AG09319 (cell line): ENCODE results near the gene CDKN1A.

Experiments used
- DNase-seq: peaks from one replicate; pipeline ENCODE4 v3.0.0-alpha.2; 2010; ENCODE audit warnings: low read depth; ENCODE audit errors: extremely low read depth
- CTCF ChIP-seq: IDR thresholded peaks from 2 replicates; pipeline ENCODE4 v1.5.1; 2011; ENCODE audit warnings: low read depth, mild to moderate bottlenecking, inconsistent platforms, low read length, moderate library complexity

CDKN1A gene

DNA sequence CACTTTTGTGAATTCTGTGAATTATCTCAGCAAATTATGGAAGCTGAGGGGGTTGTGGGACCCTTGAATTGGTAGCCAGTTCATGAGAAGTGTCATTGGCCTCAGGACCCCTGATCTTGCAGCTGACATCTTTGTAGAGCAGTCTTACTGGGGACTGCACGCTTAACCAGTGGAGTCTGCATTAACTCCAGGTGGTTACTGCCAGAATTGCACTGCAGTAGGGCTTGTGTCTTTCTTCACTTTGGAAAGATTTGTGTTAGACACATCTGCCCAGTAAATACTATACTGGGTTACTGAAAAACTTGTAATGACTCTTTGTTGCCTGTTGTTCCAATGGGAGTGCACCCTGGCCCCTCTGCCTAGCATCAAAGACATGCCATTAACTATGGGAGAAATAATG is 21.2 kb upstream of the CDKN1A start:
- no peak for DNase-seq
- no peak for TF ChIP-seq CTCF

DNA sequence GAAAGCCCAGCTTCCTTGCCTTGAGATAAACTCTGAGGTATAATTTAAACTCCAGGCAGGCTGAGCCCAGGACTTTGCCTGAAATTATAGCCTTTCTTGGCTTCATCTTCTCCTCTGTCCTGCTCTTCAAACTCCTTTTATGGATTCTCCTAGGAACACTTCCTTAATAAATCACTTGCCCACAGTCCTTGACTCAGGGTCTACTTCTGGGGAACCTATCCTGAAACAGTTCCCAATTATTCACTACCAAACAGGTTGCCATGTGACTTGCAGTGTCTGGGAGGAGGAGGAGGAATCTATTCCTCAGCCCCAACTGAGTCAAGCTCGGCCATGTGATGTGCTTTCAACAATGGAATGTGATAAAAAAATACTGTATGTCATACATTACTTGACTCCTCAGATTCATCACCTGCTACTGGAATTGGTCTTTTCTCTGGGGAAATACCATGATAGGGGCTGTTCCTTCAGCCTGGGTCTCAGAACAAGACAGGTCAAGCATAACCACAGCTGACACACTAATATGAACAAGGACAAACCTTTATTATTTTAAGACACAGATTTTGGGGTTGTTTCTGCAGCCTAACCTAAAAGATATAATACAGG is 20.5 kb upstream of the CDKN1A start:
- no peak for DNase-seq

GRCh38 chr6:36659271-36659670 is 19.2 kb upstream of the CDKN1A start:
- peak; percentile 88 for DNase-seq
- no peak for TF ChIP-seq CTCF

More for the DNA sequence above, 20.5 kb upstream of the CDKN1A start:
- TF ChIP-seq CTCF = no peak

DNA sequence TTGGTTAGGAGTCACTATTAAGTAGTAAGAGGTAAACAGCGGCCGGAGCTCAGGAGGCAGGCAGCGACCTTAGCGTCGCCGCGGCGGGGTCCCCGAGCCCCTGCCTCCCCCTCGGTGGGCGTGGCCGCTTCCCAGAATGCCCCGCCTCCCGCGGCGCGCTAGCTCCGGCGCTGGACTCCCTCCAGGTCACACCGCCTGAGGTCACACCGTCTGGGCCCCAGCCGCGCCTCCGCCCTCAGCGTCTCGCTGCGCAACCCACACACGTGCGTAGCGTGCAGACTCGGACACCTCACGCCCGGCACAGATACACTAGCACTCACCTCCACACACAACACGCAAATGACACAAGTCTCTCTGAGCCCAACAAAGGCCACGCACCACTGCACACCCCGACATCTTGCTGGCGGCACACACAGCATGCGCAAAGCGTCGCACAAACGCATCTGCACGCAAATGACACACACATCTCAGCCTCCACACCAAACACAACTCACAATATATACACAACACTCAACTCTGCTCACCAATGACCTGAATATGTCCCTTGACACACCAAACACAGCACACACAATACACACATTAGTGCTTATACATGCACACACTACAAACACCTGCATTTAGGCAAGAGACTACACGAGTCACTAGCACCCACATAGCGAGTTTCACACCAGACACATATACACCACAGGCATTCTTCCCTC is 17.6 kb upstream of the CDKN1A start:
- no peak for TF ChIP-seq CTCF
- DNase-seq = no peak

DNA sequence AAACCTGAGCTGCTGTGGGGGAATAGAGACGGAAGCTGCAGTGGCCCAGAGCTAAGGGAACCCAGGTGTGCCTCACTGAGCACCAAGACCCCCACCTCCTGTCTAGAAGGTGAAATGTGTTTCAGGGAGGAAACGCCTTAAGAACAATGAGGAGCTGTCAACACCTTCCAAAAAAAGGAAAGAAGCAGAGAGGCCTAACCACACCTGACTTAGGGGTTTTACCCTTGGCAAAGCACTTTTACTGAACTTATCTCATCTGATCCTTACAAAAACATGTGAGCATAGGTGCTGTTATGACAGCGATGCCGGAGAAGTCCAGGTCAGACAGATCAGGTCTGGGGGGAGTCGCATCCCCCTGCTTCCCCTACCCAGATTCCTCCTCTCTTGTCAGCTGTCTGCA is 16.1 kb upstream of the CDKN1A start:
- no peak for DNase-seq
- no peak for TF ChIP-seq CTCF

- no peak for TF ChIP-seq CTCF
- no peak for DNase-seq
Measured at GRCh38 chr6:36662827-36663256, 15.7 kb upstream of the CDKN1A start.
